HG03457 (cell line): ENCODE data around the gene MAK.
A peak's percentile ranks its signal among the peaks of the same experiment; 100 is the strongest.
"Not testable (repeated sequence)": the region's sequence is repeated elsewhere in the genome, so short reads cannot be mapped to it uniquely, and the experiment has no call there.

Experiments
- ATAC-seq: cut with Tn5 transposase; IDR thresholded peaks from one replicate; pipeline ENCODE4 v1.9.1; 2021; ENCODE audit warnings: moderate number of reproducible peaks; ENCODE audit not compliant: unreplicated experiment

The MAK gene

GRCh38 chr6:10854922-10855632, 16.7 kb upstream of the MAK start:
- no peak for ATAC-seq

GRCh38 chr6:10853849-10854300, 15.5 kb upstream of the MAK start:
- ATAC-seq = not testable (repeated sequence)

- no peak for ATAC-seq
These were observed 14.1 kb upstream of the MAK start for GRCh38 chr6:10852361-10852960.

GRCh38 chr6:10850728-10851127, 12.4 kb upstream of the MAK start:
- no peak for ATAC-seq

- ATAC-seq = no peak
These were observed 11.6 kb upstream of the MAK start for GRCh38 chr6:10849901-10850300.

- no peak for ATAC-seq
These were observed 9.3 kb upstream of the MAK start for GRCh38 chr6:10847684-10848083.

- ATAC-seq = no peak
These were observed 5.2 kb upstream of the MAK start for GRCh38 chr6:10843554-10843953.

- ATAC-seq = peak; percentile 61
These were observed 525 bp upstream of the MAK start for GRCh38 chr6:10838794-10839333.

GRCh38 chr6:10837622-10837994, 731 bp downstream of the MAK start:
- ATAC-seq = no peak

GRCh38 chr6:10837009-10837621, 1.2 kb downstream of the MAK start:
- ATAC-seq = no peak

- ATAC-seq = no peak
These were observed 3.5 kb downstream of the MAK start for GRCh38 chr6:10834823-10835222.

- ATAC-seq = no peak
These were observed 6.7 kb downstream of the MAK start for GRCh38 chr6:10831609-10832008.

- ATAC-seq = no peak
These were observed 13.5 kb downstream of the MAK start for GRCh38 chr6:10824819-10825218.

- no peak for ATAC-seq
These were observed 14.0 kb downstream of the MAK start for GRCh38 chr6:10824297-10824696.

- not testable (repeated sequence) for ATAC-seq
These were observed 24.2 kb downstream of the MAK start for GRCh38 chr6:10814176-10814575.

GRCh38 chr6:10809098-10809497, 29.2 kb downstream of the MAK start:
- no peak for ATAC-seq

- no peak for ATAC-seq
These were observed 30.0 kb downstream of the MAK start for GRCh38 chr6:10808376-10808775.

GRCh38 chr6:10801224-10801848, 37.0 kb downstream of the MAK start:
- ATAC-seq = no peak

GRCh38 chr6:10800810-10801209, 37.5 kb downstream of the MAK start:
- no peak for ATAC-seq

- ATAC-seq = no peak
These were observed 44.1 kb downstream of the MAK start for GRCh38 chr6:10794239-10794638.

GRCh38 chr6:10793695-10794094, 44.6 kb downstream of the MAK start:
- ATAC-seq = no peak

GRCh38 chr6:10793035-10793434, 45.3 kb downstream of the MAK start:
- ATAC-seq = no peak
